Mammary epithelial cell (primary cell): Measurements from ENCODE around the gene ARNT2.

Source experiments
- CTCF ChIP-seq, 2 donors: IDR thresholded peaks in 1 of 2; conservative IDR thresholded peaks in 1 of 2; 2 replicates each; pipeline ENCODE4 v1.5.1; 2011 to 2012; ENCODE audit warnings: inconsistent platforms in 2 of 2, low read length in 2 of 2, mild to moderate bottlenecking in 2 of 2, control low read depth in 1 of 2, low read depth in 1 of 2; ENCODE audit not compliant: insufficient read depth in 1 of 2; ENCODE audit errors: extremely low read depth in 1 of 2
- EZH2 ChIP-seq: IDR thresholded peaks from 2 replicates; pipeline ENCODE4 v1.6.1; 2012; ENCODE audit warnings: low read length, inconsistent platforms, borderline replicate concordance

GRCh38 chr15:80587007-80587406 lies 182.8 kb downstream of the ARNT2 start:
- TF ChIP-seq CTCF (conservative IDR thresholded peaks at IDR 0.05 in 1 of 2, IDR thresholded peaks at IDR 0.05 in 1 of 2; ENCODE audit: extremely low read depth in 1 of 2, insufficient read depth in 1 of 2, low read depth in 1 of 2, low read length in 2 of 2) (no peak), EZH2 (no peak)
